ENCODE measurements around the gene KIF1A. TPM values are rescaled to one million over a fixed set of nuclear protein-coding genes. Genes with fewer than 3 reads are reported as not detected.

KIF1A gene
- total RNA-seq, 1 donor from 2014 or later: 0.07 TPM

- DNase-seq (ENCODE audit: low read depth, low spot score): no peak
These were observed 14.0 kb downstream of the KIF1A start for GRCh38 chr2:240806006-240806405.

- DNase-seq (ENCODE audit: low read depth, low spot score): no peak
These were observed 16.8 kb downstream of the KIF1A start for GRCh38 chr2:240803191-240803590.

GRCh38 chr2:240799033-240799820 lies 20.8 kb downstream of the KIF1A start:
- DNase-seq (ENCODE audit: low read depth, low spot score): no peak

DNA sequence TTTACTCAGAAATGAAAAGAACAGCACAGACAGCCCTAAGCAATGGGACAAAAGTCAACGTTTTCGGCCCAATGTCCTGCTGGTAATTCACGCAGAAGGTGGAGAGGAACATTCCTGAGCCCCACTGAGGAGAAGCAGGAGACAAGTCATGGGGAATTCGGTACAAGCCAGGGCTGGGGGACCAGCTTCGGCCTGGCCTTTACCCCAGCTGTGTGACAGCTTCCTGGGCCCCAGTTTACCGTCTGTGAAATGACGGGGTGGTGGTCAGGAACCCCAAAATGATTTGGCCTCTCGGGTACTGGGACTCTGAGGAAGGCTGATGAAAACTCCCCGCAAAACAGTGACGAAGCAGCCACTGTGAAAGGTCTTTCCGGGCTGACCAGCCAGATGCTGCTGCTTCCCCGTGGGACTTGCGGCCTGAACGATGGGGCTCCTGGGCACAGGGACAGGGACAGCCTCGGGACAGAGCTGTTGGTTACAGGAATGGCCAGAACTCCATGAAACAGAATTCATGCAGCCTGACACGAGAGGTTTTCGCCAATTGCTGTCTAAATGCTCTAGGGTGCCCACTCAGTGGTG lies 21.6 kb downstream of the KIF1A start:
- DNase-seq (ENCODE audit: low read depth, low spot score): no peak

- no peak for DNase-seq (ENCODE audit: low read depth, low spot score)
These were observed 22.1 kb downstream of the KIF1A start for GRCh38 chr2:240797914-240798313.

- no peak for DNase-seq (ENCODE audit: low read depth, low spot score)
These were observed 22.5 kb downstream of the KIF1A start for GRCh38 chr2:240797500-240797895.

DNA sequence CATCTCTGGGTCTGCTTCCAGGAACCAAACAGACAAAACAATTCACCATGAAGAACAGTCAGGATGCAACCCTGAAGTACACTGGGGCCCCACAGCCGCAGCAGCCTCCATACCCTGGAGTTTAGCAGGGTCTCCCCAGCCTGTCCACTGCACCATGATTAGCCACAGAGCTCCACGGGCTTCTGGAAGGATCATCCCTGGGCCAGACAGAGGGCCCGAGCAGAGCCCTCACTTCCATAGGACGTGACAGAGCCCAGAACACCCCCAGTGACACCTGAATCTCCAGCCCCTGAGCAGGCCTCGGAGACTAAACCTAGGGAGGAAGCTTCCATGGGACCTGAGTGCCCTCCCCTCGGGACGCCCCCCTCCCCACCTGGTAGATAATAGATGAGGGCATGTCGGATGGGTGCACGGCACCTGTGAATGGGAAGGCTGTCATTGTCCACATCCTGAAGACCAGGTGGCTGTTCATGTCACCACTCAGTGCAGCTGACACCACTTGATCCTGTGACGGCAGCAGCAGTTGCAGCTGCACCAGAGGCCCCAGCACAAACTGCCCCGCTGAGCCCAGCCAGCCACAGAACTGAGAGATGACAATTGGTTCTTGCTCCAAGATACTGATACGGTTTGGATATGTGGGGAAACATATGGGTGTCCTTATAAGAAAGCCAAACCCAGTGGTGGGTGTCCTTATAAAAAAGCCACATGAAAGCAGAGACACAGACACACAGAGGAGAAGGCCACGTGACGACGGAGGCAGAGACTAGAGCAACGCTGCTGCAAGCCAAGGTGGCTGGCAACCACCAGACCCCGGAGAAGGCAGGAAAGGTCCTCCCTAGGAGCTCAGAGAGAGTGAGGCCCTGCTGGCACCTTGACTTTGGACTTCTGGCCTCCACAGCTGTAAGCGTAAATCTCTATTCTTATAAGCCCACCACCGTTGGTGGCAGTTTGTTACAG lies 23.2 kb downstream of the KIF1A start:
- DNase-seq (ENCODE audit: low read depth, low spot score): no peak

DNA sequence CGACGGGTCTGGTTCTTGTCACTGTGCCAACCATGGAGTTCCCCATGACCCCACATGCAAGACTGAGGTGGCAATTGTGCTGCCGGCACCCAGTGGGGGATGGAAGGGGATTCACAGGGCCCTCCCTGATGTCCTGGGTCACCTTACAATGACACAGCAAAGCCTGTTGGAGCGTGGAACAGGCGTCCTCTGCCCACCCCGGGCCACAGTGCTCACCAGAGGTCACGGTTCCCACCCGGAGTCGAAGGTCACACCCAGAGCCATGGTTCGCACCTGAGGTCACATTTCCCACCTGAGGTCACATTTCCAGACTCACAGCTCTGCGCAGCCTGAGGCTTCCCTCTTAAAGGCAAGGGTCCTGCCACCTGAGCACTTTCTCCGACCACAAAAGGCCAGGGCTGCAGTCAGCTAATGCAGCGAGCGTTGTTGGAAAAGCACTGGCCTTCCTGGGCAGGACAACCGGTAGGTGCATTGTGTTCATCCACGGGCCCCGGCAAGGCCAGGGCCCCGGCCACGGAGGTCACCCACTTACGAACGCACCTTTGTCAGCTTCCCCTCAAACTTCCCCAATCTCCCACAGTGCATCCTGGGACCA lies 24.0 kb downstream of the KIF1A start:
- no peak for DNase-seq (ENCODE audit: low read depth, low spot score)

DNA sequence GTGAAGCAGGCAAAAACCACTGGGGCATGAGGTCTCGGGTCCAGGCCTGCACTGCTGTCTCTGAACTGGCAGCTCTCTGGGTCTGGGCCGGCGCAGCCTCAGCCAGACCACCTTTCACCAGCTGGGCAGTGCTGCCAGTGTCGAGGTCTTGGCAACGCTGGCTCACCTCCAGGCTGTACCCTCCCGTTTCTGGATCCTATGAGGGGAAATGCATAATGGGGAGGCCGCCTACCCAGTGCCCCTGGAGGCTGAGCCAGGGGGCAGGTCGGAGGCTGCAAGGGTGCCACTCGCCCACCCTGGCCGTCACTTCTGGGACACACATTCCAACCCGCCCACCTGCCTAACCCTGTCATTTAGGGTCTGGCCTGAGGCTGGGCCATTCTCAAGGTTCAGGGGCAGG lies 24.6 kb downstream of the KIF1A start:
- no peak for DNase-seq (ENCODE audit: low read depth, low spot score)

- DNase-seq (ENCODE audit: low read depth, low spot score): no peak
These were observed 25.8 kb downstream of the KIF1A start for GRCh38 chr2:240794178-240794721.

- DNase-seq (ENCODE audit: low read depth, low spot score): no peak
These were observed 26.5 kb downstream of the KIF1A start for GRCh38 chr2:240793313-240794177.

GRCh38 chr2:240792629-240793312 lies 27.2 kb downstream of the KIF1A start:
- DNase-seq (ENCODE audit: low read depth, low spot score): no peak

GRCh38 chr2:240791821-240792628 lies 28.0 kb downstream of the KIF1A start:
- no peak for DNase-seq (ENCODE audit: low read depth, low spot score)

- DNase-seq (ENCODE audit: low read depth, low spot score): no peak
These were observed 28.7 kb downstream of the KIF1A start for GRCh38 chr2:240791221-240791800.

DNA sequence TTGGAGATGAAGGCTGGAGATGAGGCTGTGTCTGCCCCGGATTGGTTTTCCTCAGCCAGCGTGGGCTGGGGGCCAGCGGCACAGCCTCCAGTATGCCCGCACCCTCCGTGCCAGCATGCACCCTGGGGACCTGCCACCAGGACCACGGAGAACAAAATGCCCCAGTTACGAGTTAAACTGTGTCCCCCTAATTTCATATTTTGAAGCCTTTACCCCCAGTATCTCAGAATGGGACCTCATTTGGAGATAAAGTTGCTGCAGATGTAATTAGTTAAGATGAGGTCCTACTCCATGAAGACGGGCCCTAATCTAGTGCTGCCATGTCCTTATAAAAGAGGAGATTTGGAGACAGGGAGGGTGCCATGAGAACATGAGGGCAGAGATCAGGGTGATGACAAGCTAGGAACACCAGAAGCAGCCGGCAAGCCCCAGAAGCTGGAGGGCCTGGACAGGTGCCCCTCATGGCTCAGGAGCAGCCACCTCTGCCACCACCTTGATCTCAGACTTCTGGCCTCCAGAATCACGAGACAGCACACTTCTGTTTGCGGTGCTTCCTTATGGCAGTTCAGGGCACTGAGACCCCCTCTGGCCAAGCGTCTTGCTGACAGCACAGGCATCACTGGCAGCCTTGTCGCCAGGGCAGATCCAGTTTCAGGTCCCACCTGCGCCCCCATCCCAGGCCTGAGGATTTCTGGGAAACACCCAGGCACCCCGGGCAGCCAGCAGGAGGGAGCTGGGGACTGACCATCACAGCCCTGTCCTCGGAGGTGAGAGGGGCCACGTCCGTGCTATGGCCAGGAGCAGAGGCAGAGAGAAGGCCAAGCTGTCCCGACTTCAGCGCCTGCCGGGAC lies 29.4 kb downstream of the KIF1A start:
- DNase-seq (ENCODE audit: low read depth, low spot score): no peak

DNA sequence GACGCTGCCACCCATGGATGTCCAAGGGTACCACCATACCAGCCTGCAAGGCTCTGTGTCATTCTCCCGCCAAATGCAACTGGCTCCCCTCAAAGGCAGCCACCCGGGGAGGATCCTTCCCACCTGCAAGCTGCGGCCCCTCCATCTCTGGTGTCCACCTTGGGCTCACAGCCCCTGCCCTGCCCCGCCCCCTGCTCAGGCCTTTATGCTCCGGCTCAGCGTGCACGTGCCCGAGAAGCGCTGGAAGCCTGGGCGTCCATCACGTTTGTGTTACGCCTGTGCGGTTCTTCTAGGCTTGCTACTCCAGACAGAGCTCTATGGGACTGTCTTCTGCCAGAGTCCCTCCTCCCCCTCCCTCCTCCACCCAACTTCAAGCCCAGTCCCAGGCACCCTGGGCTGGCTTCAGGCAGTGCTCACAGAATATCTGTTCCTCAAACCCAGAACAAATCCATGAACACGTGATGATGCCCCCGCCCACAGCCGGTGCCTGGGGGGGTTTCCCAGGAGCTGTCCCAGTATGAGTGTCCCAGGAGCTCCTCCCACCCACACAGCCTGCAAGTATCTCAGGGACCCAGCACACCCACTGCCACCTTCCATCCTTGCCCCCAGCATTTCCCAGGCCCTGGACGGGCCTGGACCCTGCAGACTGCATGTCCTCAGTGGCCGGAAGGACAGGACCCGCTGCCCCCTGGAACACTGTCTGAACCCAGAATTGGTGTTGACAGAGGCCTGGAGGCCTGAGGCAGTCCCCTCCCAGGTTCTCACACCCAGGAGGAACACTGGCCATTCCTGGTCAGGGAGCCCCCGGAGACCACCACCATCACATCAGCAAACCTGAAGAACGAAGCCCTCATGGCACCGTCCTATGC lies 30.3 kb downstream of the KIF1A start:
- DNase-seq (ENCODE audit: low read depth, low spot score): no peak

DNA sequence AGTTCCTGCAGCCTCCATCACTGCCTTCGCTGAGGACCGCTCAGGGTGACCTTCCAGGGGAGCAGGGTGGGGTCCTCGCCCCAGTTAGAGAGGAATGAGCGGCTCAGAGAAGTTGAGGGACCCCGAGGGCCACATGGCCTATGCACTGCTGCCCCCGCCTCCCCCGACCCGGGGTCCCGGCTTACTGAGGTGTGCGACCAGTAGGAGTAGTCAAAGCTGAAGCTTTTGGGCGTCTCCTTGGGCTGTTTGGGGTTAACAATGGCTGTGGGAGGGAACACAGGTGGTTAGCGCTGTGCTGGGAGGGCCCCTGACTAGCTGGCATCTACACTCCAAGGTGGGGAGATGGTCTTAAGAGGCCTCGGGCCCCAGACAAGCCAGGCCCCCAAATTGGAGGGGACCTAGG lies 31.0 kb downstream of the KIF1A start:
- no peak for DNase-seq (ENCODE audit: low read depth, low spot score)
